Panc1 (cell line): ENCODE data around the gene MARCHF9. TPM values are rescaled to one million over a fixed set of nuclear protein-coding genes. Genes with fewer than 3 reads are reported as not detected.

Experiments used
- ATAC-seq: fragments of 200-7000 bp; cut with Tn5 transposase; 2 replicates; pipeline ENCODE4 v1.9.1; 2020; ENCODE audit warnings: mild to moderate bottlenecking, moderate library complexity
- BruUV-seq: library from RNA; stranded (reverse); fragments of 400-500 nt; replicated peaks from 2 replicates; lab custom pipeline; 2021; lab: Mats Ljungman, UMichigan
- CTCF ChIA-PET: fragments of 300-600 bp; sonication (Branson Sonifier 250); formaldehyde crosslinking; loops from one replicate; lab custom pipeline; 2022; ENCODE audit warnings: antibody characterized with exemption; lab: Charles Lee
- POLR2A ChIA-PET: fragments of 300-600 bp; sonication (Branson Sonifier 250); formaldehyde crosslinking; loops from one replicate; lab custom pipeline; 2022; ENCODE audit warnings: antibody characterized with exemption; lab: Charles Lee
- DNase-seq: peaks from one replicate; pipeline ENCODE4 v3.0.0-alpha.2; 2010; ENCODE audit warnings: low read depth, low spot score
- H3K27ac ChIP-seq: 2 replicates; pipeline ENCODE4 v1.5.1; 2011; ENCODE audit warnings: mild to moderate bottlenecking, low read length, inconsistent platforms
- H3K27me3 ChIP-seq: fragments of 200-500 bp; sonication (Bioruptor generic); 2 replicates; pipeline ENCODE4 v1.6.0; 2014; ENCODE audit warnings: low read length, inconsistent platforms; ENCODE audit not compliant: control insufficient read depth, insufficient read depth
- H3K36me3 ChIP-seq: fragments of 200-500 bp; sonication (Bioruptor generic); 2 replicates; pipeline ENCODE4 v1.5.1; 2014; ENCODE audit warnings: inconsistent platforms, mild to moderate bottlenecking, low read length, moderate library complexity; ENCODE audit not compliant: control insufficient read depth, insufficient read depth
- H3K4me1 ChIP-seq: 2 replicates; pipeline ENCODE4 v1.5.1; 2011; ENCODE audit warnings: inconsistent platforms, mild to moderate bottlenecking, low read length, moderate library complexity; ENCODE audit not compliant: control insufficient read depth, insufficient read depth
- H3K4me3 ChIP-seq, 2 experiments: 2 replicates each; pipeline ENCODE4 v1.5.1; 2011 to 2012; ENCODE audit warnings: low read depth in 2 of 2, low read length in 2 of 2, mild to moderate bottlenecking in 2 of 2, inconsistent platforms in 1 of 2, moderate library complexity in 1 of 2
- H3K9me3 ChIP-seq: fragments of 200-500 bp; sonication (Bioruptor generic); 2 replicates; pipeline ENCODE4 v1.5.1; 2014; ENCODE audit warnings: low read depth, mild to moderate bottlenecking, inconsistent platforms, low read length, moderate library complexity; ENCODE audit not compliant: control insufficient read depth, insufficient read depth
- POLR2AphosphoS5 ChIP-seq: IDR thresholded peaks from 2 replicates; pipeline ENCODE4 v1.6.1; 2012; ENCODE audit warnings: mild to moderate bottlenecking, low read depth, low read length, moderate library complexity
- SIN3A ChIP-seq: IDR thresholded peaks from 2 replicates; pipeline ENCODE4 v1.6.1; 2012; ENCODE audit warnings: low read depth, mild to moderate bottlenecking, low read length, moderate library complexity, borderline replicate concordance; ENCODE audit not compliant: insufficient read depth
- TCF7L2 ChIP-seq: IDR thresholded peaks from 2 replicates; pipeline ENCODE4 v1.6.1; 2011; ENCODE audit warnings: mild to moderate bottlenecking, low read depth, low read length, inconsistent platforms
- in situ Hi-C: cut with HindIII; loops from 2 replicates; pipeline ENCODE4 v1.10.0; 2016; ENCODE audit warnings: low sequenced_read_pairs, low pct_unique_long_range_greater_than_20kb
- intact Hi-C: fragments of 100-400 bp; cut with micrococcal nuclease; formaldehyde crosslinking; loops from one replicate; pipeline ENCODE4 v1.10.0; 2022; ENCODE audit not compliant: unreplicated experiment
- total RNA-seq: library from RNA; stranded (reverse); gene quantifications from one replicate; pipeline ENCODE4 v1.2.1, GENCODE V29; 2021; ENCODE audit not compliant: unreplicated experiment
- TF ChIP-seq, protein P1 (sequence below), 2 experiments: IDR thresholded peaks; 2 replicates each; pipeline ENCODE4 v1.6.1; 2011 to 2012; ENCODE audit warnings: low read depth in 2 of 2, control low read depth in 1 of 2, low read length in 1 of 2, mild to moderate bottlenecking in 1 of 2, moderate library complexity in 1 of 2; ENCODE audit not compliant: insufficient read depth in 1 of 2
- TF ChIP-seq, protein P2 (sequence below): fragments of 450-650 bp; IDR thresholded peaks from 2 replicates; pipeline ENCODE4 v1.5.1; 2017; ENCODE audit warnings: mild to moderate bottlenecking

MARCHF9 gene
- total RNA-seq, 1 experiment from 2014 or later = 2.3 TPM

DNA sequence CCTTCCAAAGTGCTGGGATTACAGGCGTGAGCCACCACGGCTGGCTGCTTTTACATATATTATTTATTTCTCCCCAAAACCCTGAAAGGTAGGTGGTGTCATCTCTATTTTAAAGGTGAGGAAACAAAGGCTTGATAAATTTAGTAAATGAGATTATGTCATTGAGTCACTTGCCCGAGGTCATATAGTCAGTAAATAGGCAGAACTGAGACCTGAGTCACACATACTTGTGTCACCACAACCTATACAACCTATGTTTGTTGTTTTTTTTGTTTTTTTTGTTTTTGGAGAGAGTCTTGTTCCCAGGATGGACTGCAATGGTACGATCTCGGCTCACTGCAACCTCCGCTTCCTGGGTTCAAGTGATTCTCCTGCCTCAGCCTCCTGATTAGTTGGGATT lies 40.5 kb downstream of the MARCHF9 start:
- no TSS peak for BruUV-seq
- Histone ChIP-seq H3K27ac (no peak overlapping the region), H3K27me3 (no peaks in the 10 kb centered on the region), H3K4me3 (no peak overlapping the region), H3K36me3 (peaks cover 6% of the 10 kb centered on the region), H3K4me1 (no peaks in the 10 kb centered on the region), H3K9me3 (no peaks in the 10 kb centered on the region)
- no peak for DNase-seq
- no peak for ATAC-seq
- intact Hi-C loops (no loop called here), in situ Hi-C loops (no loop called here)
- CTCF ChIA-PET = no interaction called here
- POLR2A ChIA-PET = no interaction called here
- no peak for TF ChIP-seq POLR2AphosphoS5

DNA sequence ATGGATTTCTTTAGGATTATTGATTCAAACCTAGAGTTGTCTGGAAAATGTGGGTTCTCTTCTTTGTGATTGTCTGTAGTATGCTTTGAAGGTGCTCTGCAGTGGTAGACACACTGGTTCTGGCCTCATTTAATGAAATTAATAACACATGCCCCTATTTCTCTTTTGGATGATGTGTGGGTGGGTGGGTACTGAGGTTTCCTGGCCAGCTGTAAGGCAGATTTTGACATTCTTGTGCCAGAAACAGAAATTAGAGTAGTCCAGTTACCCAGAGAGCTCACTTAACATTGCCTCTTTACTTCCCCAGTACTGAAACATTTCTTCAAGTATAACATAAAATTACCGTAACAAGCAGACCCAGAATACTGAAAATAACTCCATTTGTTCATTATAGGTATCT lies 42.1 kb downstream of the MARCHF9 start:
- no TSS peak for BruUV-seq
- DNase-seq = no peak
- POLR2A ChIA-PET = no interaction called here
- H3K4me3 ChIP-seq = no peak overlapping the region
- peaks cover 3% of the 10 kb centered on the region for H3K36me3 ChIP-seq
- no peak for TF ChIP-seq SIN3A
- TF ChIP-seq, protein P1, sequence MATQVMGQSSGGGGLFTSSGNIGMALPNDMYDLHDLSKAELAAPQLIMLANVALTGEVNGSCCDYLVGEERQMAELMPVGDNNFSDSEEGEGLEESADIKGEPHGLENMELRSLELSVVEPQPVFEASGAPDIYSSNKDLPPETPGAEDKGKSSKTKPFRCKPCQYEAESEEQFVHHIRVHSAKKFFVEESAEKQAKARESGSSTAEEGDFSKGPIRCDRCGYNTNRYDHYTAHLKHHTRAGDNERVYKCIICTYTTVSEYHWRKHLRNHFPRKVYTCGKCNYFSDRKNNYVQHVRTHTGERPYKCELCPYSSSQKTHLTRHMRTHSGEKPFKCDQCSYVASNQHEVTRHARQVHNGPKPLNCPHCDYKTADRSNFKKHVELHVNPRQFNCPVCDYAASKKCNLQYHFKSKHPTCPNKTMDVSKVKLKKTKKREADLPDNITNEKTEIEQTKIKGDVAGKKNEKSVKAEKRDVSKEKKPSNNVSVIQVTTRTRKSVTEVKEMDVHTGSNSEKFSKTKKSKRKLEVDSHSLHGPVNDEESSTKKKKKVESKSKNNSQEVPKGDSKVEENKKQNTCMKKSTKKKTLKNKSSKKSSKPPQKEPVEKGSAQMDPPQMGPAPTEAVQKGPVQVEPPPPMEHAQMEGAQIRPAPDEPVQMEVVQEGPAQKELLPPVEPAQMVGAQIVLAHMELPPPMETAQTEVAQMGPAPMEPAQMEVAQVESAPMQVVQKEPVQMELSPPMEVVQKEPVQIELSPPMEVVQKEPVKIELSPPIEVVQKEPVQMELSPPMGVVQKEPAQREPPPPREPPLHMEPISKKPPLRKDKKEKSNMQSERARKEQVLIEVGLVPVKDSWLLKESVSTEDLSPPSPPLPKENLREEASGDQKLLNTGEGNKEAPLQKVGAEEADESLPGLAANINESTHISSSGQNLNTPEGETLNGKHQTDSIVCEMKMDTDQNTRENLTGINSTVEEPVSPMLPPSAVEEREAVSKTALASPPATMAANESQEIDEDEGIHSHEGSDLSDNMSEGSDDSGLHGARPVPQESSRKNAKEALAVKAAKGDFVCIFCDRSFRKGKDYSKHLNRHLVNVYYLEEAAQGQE (IDR thresholded peaks at IDR 0.05; ENCODE audit: insufficient read depth in 1 of 2, low read depth in 2 of 2, low read length in 1 of 2) = no peak
- TF ChIP-seq TCF7L2 = no peak
- TF ChIP-seq POLR2AphosphoS5 = no peak
- intact Hi-C loops = no loop called here
- in situ Hi-C loops = no loop called here
- no peaks in the 10 kb centered on the region for H3K27me3 ChIP-seq
- no peaks in the 10 kb centered on the region for H3K9me3 ChIP-seq
- no peak overlapping the region for H3K27ac ChIP-seq
- no peak for ATAC-seq
- CTCF ChIA-PET = no interaction called here
- no peaks in the 10 kb centered on the region for H3K4me1 ChIP-seq

DNA sequence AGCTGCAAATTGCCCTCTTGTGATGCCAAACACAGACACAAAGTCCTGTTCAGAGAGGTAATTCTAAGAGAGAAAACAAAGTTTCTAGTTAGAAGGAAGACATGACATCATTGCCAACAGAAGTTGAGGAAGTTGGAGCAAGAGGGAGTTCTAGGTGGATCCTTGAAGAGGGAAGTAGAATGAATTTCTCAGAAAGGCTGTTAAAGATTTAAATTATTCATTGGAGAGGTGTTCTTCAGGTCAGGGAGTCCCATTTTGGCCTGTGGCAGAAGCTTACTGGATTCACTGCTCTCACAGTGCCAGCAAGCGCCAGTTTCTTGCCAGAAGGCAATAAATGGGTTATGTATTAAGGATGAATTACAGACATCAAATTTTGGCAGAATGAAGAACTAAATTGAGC lies 43.0 kb downstream of the MARCHF9 start:
- ChIA-PET CTCF (interaction anchor here (0.6 kb wide), 1 partner anchor 62 kb away, joined by 3 read pairs; no protein-coding TSS in a partner anchor), POLR2A (no interaction called here)
- Histone ChIP-seq H3K36me3 (peaks cover 3% of the 10 kb centered on the region), H3K4me3 (no peak overlapping the region), H3K4me1 (no peaks in the 10 kb centered on the region), H3K27ac (no peak overlapping the region), H3K9me3 (no peaks in the 10 kb centered on the region), H3K27me3 (no peaks in the 10 kb centered on the region)
- no peak for ATAC-seq
- TF ChIP-seq, protein P2, sequence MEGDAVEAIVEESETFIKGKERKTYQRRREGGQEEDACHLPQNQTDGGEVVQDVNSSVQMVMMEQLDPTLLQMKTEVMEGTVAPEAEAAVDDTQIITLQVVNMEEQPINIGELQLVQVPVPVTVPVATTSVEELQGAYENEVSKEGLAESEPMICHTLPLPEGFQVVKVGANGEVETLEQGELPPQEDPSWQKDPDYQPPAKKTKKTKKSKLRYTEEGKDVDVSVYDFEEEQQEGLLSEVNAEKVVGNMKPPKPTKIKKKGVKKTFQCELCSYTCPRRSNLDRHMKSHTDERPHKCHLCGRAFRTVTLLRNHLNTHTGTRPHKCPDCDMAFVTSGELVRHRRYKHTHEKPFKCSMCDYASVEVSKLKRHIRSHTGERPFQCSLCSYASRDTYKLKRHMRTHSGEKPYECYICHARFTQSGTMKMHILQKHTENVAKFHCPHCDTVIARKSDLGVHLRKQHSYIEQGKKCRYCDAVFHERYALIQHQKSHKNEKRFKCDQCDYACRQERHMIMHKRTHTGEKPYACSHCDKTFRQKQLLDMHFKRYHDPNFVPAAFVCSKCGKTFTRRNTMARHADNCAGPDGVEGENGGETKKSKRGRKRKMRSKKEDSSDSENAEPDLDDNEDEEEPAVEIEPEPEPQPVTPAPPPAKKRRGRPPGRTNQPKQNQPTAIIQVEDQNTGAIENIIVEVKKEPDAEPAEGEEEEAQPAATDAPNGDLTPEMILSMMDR = no peak
- TF ChIP-seq TCF7L2 (no peak), SIN3A (no peak), POLR2AphosphoS5 (no peak)
- TF ChIP-seq, protein P1 (IDR thresholded peaks at IDR 0.05; ENCODE audit: insufficient read depth in 1 of 2, low read depth in 2 of 2, low read length in 1 of 2) = no peak
- intact Hi-C loops = no loop called here
- in situ Hi-C loops = no loop called here
- no TSS peak for BruUV-seq
- no peak for DNase-seq
